ENCODE results near the gene TMEM18.
A peak's percentile ranks its signal among the peaks of the same experiment; 100 is the strongest.

TMEM18 gene

DNA sequence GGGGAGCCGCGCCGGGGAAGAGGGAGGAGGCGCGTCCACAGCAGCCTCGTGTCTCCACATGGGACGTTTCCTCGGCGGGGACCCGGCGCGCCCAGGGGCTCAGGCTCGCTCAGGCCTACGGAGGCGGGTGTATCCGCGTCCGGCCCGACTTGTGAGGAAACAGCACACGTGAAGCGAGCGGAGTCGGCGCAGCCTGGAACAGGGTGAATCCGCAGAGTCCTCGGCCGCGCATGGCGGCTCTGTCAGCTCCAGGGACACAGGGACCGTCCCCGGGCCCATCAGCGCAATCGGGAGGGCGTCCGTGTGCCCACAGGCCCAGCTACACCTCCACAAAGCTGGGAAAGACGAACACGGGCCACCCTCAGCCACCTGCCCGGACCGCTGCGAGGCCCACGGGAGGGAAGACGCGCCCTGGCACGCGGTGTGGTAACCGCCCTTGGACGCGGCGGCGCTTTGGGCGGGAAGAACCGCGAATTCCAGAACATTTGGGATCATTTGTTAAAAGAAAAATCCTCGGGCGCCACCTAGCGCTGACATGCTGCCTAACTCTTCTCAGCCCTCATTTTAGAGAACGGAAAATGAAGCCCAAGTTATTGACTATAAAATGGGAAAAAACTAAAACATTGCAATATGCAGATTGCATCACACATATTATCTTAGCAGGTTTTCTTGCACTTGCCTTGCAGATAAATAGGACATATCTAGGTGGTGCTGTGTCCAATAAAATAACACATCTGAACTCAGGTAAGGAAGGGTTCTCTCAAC is 40.4 kb downstream of the TMEM18 start:
- Histone ChIP-seq H3K4me1 (ENCODE audit: control insufficient read depth, insufficient read depth, low read length) (no peaks in the 10 kb centered on the region), H3K27me3 (ENCODE audit: control insufficient read depth, insufficient read depth, low read length) (no peaks in the 10 kb centered on the region), H3K9me3 (replicated peaks; ENCODE audit: low read length) (peaks cover under 1% of the 10 kb centered on the region), H3K4me3 (ENCODE audit: low read length) (no peak overlapping the region), H3K4me2 (ENCODE audit: low read length) (peak overlapping the region; percentile 66), H3K36me3 (ENCODE audit: insufficient read depth, low read length) (no peaks in the 10 kb centered on the region), H3K9ac (ENCODE audit: low read depth, low read length) (no peak overlapping the region)

DNA sequence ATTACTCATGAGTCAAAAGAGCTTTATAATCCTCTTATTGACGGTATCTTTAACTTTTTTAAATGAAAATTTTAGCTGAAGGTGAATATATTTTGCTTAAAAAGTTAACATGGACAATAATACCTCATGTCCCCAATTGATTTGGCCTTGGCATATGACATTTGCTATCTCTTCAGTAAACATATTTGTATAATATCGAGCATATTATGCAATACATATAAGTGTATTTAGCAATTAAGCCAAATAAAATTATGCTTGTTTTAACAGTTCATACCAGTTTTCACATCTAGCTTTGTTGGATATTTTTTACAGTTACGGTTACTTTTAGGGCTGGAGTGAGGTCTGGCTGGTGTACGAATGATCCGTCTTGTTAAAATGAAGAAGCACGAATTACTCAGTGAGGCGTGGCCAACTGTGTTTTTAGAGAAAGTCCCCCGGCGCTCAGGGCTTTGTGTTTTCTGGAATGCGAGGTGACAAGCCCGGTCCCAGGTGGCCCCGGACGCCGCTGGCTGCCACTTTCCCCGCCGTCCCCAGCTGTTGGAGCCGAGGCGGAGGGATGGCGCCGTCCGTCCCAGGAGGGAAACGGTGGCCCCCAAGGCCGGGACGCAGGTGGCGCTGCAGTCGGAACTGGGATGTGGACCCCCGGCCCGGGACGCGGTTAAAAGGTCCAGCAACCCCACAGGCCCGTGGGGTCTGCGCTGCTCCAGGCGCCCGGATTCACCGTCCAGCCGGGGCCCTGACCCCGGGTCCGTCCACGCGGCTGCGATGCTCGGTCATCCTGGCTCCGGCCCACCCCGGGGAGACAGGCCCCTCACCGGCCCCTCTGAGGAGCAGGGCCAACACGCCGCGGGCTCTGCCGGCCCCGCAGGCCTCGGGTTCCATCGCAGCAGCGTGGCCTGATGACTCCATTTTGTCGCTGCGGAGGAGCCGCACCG is 41.3 kb downstream of the TMEM18 start:
- no peaks in the 10 kb centered on the region for H3K36me3 ChIP-seq (ENCODE audit: insufficient read depth, low read length)
- no peak overlapping the region for H3K4me3 ChIP-seq (ENCODE audit: low read length)
- no peaks in the 10 kb centered on the region for H3K27me3 ChIP-seq (ENCODE audit: control insufficient read depth, insufficient read depth, low read length)
- peaks cover 3% of the 10 kb centered on the region for H3K9me3 ChIP-seq (replicated peaks; ENCODE audit: low read length)
- H3K4me2 ChIP-seq (ENCODE audit: low read length), result no peak overlapping the region
- no peaks in the 10 kb centered on the region for H3K4me1 ChIP-seq (ENCODE audit: control insufficient read depth, insufficient read depth, low read length)
- H3K9ac ChIP-seq (ENCODE audit: low read depth, low read length), result no peak overlapping the region

DNA sequence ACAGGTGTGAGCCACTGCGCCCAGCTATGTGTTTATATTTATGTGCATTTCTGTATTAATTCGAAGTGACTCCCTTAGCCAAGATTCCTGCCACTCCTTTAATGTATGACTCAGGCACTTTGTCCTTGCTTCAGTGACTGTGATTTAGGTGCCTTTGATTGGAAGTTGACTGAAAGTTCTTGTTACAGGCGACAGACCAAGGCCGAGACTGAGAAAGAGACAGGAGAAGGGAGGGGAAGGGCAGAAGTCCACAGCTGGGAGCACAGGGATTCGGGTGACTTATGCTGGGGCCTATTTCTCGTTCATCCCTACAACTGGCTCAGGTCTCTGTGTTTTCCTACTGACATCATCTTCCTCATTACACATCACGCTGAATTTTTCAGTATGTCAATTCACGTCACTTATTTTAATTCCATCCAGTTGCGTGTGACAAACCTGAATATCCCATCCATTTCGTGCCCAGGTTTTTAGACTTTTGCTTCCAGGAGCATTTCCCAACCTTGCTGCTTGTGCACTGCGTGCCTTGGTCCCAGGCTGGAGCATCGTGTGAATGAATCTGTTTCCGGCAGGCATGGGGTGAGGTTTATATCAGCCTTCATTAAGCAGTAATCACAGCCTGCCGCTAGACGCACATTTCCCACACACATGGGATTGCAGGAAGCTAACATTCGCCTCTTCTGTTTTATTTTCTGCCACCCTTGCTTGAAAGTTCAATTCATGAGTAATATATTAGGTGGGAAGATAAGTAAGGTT is 42.4 kb downstream of the TMEM18 start:
- no peak overlapping the region for H3K9ac ChIP-seq (ENCODE audit: low read depth, low read length)
- H3K9me3 ChIP-seq (replicated peaks; ENCODE audit: low read length), result peaks cover 3% of the 10 kb centered on the region
- H3K4me1 ChIP-seq (ENCODE audit: control insufficient read depth, insufficient read depth, low read length), result no peaks in the 10 kb centered on the region
- H3K27me3 ChIP-seq (ENCODE audit: control insufficient read depth, insufficient read depth, low read length), result no peaks in the 10 kb centered on the region
- H3K36me3 ChIP-seq (ENCODE audit: insufficient read depth, low read length), result no peaks in the 10 kb centered on the region
- H3K4me2 ChIP-seq (ENCODE audit: low read length), result no peak overlapping the region
- H3K4me3 ChIP-seq (ENCODE audit: low read length), result no peak overlapping the region

DNA sequence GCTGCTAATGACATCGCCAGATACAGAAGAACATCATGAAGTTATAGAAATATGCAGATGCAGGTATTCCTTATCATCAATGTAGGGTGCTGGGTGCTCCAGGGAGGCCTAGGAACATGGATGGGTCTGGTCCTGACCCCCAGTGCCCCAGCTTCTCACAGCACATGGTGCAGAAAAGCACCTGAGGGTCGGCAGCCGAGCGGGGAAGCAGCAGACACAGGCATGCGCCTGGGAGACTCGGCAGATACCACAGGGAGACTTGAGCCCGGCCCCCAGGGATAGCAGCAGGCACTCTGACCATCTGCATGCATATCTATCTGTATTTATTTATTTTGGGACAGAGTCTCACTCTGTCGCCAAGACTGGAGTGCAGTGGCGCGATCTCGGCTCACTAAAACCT is 43.2 kb downstream of the TMEM18 start:
- Histone ChIP-seq H3K27me3 (ENCODE audit: control insufficient read depth, insufficient read depth, low read length) (no peaks in the 10 kb centered on the region), H3K4me3 (ENCODE audit: low read length) (no peak overlapping the region), H3K4me1 (ENCODE audit: control insufficient read depth, insufficient read depth, low read length) (no peaks in the 10 kb centered on the region), H3K9ac (ENCODE audit: low read depth, low read length) (no peak overlapping the region), H3K9me3 (replicated peaks; ENCODE audit: low read length) (peaks cover 3% of the 10 kb centered on the region), H3K4me2 (ENCODE audit: low read length) (no peak overlapping the region), H3K36me3 (ENCODE audit: insufficient read depth, low read length) (no peaks in the 10 kb centered on the region)

DNA sequence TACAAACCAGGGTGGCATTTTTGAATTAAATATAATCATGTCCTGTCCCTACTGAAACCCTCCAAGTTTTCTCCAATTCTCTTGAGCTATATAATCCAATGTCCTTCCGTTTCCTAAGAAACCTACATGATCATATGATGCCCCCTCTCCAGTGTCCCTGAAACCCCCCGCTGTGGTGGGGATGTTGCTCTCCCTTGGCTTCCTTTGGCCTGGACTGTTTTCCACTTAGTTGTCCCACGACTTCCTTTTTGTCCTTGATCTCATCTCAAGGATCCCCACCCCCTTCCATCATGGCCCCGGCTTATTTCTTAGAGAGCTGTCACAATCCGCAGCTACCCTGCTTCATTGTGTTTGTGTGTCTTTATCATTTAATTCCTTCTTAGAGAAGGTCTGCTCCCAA is 43.8 kb downstream of the TMEM18 start:
- Histone ChIP-seq H3K36me3 (ENCODE audit: insufficient read depth, low read length) (no peaks in the 10 kb centered on the region), H3K9ac (ENCODE audit: low read depth, low read length) (no peak overlapping the region), H3K4me3 (ENCODE audit: low read length) (no peak overlapping the region), H3K27me3 (ENCODE audit: control insufficient read depth, insufficient read depth, low read length) (no peaks in the 10 kb centered on the region), H3K4me1 (ENCODE audit: control insufficient read depth, insufficient read depth, low read length) (no peaks in the 10 kb centered on the region), H3K4me2 (ENCODE audit: low read length) (no peak overlapping the region), H3K9me3 (replicated peaks; ENCODE audit: low read length) (peaks cover 3% of the 10 kb centered on the region)

DNA sequence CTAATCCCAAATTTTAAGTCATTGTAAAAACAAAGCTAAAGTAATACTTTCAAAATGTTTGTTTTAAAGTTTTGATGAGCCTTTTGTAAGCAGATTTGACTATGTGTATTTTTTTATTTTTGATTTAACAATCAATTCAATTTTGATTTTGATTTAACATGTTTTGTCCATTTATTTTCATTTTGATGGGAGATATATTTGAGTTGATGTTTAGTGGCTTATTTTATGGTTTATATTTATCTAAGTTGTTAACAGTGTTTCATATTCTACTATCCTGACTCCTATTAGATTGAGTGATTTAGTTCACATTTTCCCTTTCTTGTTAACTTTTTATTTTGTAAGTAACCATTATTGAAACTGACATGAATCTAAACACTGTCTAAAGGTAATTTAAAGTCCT is 44.7 kb downstream of the TMEM18 start:
- Histone ChIP-seq H3K9me3 (replicated peaks; ENCODE audit: low read length) (peaks cover 3% of the 10 kb centered on the region), H3K4me2 (ENCODE audit: low read length) (no peak overlapping the region), H3K4me1 (ENCODE audit: control insufficient read depth, insufficient read depth, low read length) (no peaks in the 10 kb centered on the region), H3K9ac (ENCODE audit: low read depth, low read length) (no peak overlapping the region), H3K27me3 (ENCODE audit: control insufficient read depth, insufficient read depth, low read length) (no peaks in the 10 kb centered on the region), H3K4me3 (ENCODE audit: low read length) (no peak overlapping the region), H3K36me3 (ENCODE audit: insufficient read depth, low read length) (no peaks in the 10 kb centered on the region)

DNA sequence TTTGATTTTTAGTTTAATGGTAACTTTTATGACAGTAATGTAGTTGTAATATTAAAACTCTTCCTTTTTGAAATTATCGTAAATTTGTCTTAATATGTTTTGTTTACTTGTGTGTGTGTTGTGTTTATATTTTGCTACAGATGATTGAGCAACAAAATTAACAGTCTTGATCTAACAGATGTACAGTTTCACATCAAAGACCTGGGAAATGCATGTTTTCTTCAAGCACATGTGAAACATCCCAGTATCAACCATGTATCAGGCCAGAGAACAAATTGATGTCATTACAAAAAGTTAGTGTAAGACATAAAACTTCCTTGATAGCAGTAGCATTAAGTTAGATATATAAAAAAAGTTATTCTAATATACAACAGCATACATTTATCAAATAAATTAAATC is 45.5 kb downstream of the TMEM18 start:
- no peak overlapping the region for H3K9ac ChIP-seq (ENCODE audit: low read depth, low read length)
- peaks cover 3% of the 10 kb centered on the region for H3K9me3 ChIP-seq (replicated peaks; ENCODE audit: low read length)
- no peaks in the 10 kb centered on the region for H3K36me3 ChIP-seq (ENCODE audit: insufficient read depth, low read length)
- no peaks in the 10 kb centered on the region for H3K4me1 ChIP-seq (ENCODE audit: control insufficient read depth, insufficient read depth, low read length)
- H3K4me2 ChIP-seq (ENCODE audit: low read length), result no peak overlapping the region
- H3K4me3 ChIP-seq (ENCODE audit: low read length), result no peak overlapping the region
- H3K27me3 ChIP-seq (ENCODE audit: control insufficient read depth, insufficient read depth, low read length), result no peaks in the 10 kb centered on the region

DNA sequence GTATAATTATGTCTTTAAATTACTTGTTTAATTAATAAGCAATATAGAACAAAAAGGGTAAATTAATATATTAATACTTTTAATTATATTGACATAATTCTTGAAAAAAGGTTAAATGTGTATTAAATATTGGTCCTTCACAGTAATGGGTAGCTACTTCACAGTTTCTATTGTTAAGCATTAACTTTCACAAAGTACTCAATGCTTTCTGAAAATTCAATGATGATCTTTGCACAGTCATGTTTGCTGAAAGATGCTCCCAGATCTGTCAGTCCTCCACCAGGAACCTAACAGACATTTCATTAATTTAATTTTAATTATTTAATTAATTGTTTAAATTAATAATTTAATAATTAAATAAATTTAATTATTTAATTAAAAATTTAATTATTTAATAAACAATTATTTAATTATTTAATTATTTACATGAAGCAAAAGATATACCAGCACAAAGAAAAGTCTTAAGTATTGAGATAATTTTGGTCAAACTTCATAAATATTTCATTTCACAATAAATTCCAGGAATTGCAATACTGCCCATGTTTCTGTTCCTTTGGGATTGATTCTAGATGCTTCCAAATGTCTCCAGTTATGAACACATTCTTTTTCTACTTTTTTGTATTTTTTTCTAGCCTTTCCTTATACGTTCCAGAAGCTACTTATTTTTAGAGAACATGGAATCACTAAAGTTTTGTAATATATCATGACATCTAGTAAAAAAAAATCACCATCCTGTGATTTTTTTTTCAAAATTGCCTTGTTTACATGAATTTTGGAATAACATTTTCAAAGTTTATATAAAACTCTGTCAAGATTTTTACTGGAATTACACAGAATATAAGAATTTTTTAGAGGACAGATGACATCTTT is 46.5 kb downstream of the TMEM18 start:
- no peak overlapping the region for H3K9ac ChIP-seq (ENCODE audit: low read depth, low read length)
- H3K36me3 ChIP-seq (ENCODE audit: insufficient read depth, low read length), result no peaks in the 10 kb centered on the region
- H3K4me1 ChIP-seq (ENCODE audit: control insufficient read depth, insufficient read depth, low read length), result no peaks in the 10 kb centered on the region
- no peak overlapping the region for H3K4me2 ChIP-seq (ENCODE audit: low read length)
- no peaks in the 10 kb centered on the region for H3K27me3 ChIP-seq (ENCODE audit: control insufficient read depth, insufficient read depth, low read length)
- peaks cover 3% of the 10 kb centered on the region for H3K9me3 ChIP-seq (replicated peaks; ENCODE audit: low read length)
- no peak overlapping the region for H3K4me3 ChIP-seq (ENCODE audit: low read length)

DNA sequence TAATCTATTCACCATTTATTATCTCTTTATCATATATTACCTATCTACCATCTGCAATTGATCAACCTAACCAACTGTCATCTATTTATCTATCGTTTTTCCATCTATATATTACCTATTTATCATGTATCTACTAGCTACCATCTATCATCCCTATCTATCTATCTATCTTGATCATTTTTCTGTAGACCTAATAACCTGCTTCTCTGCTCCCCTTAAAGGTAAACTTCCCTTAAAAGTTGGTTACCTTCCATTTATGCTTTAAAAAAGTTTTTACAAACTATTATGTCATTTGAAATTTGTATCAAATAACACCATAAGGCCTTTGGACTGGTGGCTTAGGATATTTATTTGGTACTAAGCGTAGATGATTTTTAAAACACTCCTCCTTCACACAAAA is 47.2 kb downstream of the TMEM18 start:
- no peak overlapping the region for H3K4me2 ChIP-seq (ENCODE audit: low read length)
- H3K9me3 ChIP-seq (replicated peaks; ENCODE audit: low read length), result peaks cover 3% of the 10 kb centered on the region
- no peaks in the 10 kb centered on the region for H3K4me1 ChIP-seq (ENCODE audit: control insufficient read depth, insufficient read depth, low read length)
- H3K27me3 ChIP-seq (ENCODE audit: control insufficient read depth, insufficient read depth, low read length), result no peaks in the 10 kb centered on the region
- H3K4me3 ChIP-seq (ENCODE audit: low read length), result no peak overlapping the region
- no peak overlapping the region for H3K9ac ChIP-seq (ENCODE audit: low read depth, low read length)
- H3K36me3 ChIP-seq (ENCODE audit: insufficient read depth, low read length), result no peaks in the 10 kb centered on the region

DNA sequence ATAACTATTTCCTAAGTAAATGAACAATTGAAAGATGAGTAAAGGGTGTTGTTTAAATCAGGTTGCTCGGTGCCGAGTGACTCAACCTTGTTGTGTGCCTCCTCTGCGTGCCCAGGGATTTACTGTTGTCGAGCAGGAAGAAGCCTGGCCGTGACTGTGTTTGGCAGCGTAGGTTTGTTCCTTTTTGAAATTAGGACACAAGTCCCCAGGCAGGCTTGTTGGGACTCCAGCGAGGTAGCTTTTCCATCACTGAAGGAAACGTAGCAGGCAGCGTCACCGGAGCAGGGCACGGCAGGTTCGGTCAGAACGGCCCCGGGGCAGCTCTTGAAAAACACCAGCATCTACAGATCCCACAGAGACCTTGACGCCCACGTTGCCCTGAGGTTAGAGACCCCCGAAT is 48.6 kb downstream of the TMEM18 start:
- Histone ChIP-seq H3K4me2 (ENCODE audit: low read length) (no peak overlapping the region), H3K9me3 (replicated peaks; ENCODE audit: low read length) (peaks cover 3% of the 10 kb centered on the region), H3K27me3 (ENCODE audit: control insufficient read depth, insufficient read depth, low read length) (no peaks in the 10 kb centered on the region), H3K9ac (ENCODE audit: low read depth, low read length) (no peak overlapping the region), H3K4me3 (ENCODE audit: low read length) (no peak overlapping the region), H3K4me1 (ENCODE audit: control insufficient read depth, insufficient read depth, low read length) (no peaks in the 10 kb centered on the region), H3K36me3 (ENCODE audit: insufficient read depth, low read length) (no peaks in the 10 kb centered on the region)

Measured in skeletal muscle satellite cell (primary cell).